Stimulated activated CD4-positive, alpha-beta T cell treated with anti-CD3 and anti-CD28 coated beads, Interleukin-12 subunit alpha, Interleukin-12 subunit beta, amount 100 ng/mL, for 4 hours (primary cell): ENCODE data around the gene PSMD1.

ENCODE experiments used
- DNase-seq: peaks from one replicate; pipeline ENCODE4 v3.0.0-alpha.2; 2020

PSMD1 gene

DNA sequence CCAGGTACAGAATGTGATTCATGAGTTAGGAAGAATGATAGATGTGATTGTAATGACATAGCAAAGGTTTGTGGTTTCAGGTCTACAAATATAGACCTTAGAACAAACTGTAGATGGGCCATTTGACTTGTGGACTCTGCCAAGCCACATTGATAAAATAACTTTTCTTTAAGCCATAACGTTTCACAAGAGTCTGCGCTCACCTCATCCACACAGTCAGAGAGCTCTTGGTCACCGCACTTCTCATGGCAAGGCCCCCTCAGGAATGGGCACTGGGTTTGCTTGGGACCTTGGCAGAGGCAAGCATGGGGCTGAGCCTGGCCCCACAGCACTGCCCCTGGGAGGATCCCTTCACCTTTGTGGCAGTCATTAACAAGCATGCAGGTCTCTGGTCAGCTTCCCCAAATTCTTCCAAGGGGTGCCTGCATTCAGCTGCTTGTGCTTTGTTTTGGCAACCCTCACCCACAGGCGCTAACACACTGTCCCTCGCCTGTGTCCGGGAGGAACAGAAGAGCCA, 155.7 kb downstream of the PSMD1 start:
- no peak for DNase-seq

DNA sequence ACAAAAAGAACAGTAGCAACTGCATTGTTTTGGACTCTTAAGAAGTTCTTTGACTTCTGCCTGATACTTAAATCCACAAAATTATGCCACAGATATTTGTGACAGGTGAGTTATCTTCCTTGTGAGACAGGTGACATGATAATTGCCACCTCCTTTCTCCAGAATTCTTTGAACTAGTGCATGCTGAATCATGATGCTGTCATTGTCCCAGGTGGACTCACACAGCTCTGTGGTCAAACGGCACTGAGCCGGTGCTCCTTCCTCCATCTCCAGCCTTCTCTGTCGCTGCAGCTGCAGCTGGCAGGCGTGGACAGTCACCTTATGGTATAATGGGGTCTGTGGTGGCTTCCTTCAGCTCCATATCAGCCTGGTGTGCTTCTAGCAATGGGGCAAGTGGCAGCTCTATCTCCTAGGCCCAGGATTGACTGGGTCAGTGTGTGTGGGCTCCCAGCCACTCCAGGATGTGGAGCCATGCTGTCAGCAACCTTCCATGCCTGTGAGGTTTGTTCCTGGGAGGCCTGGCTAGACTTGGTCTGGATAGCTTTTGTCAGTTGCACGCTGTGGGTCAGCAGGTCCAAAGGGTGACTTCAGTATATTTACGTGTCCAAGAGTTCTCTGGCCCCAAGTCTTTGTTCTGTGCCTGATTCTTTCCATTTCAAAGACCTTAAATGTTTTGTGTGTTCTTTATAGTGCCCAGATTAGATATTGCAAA, 157.4 kb downstream of the PSMD1 start:
- DNase-seq, result no peak

DNA sequence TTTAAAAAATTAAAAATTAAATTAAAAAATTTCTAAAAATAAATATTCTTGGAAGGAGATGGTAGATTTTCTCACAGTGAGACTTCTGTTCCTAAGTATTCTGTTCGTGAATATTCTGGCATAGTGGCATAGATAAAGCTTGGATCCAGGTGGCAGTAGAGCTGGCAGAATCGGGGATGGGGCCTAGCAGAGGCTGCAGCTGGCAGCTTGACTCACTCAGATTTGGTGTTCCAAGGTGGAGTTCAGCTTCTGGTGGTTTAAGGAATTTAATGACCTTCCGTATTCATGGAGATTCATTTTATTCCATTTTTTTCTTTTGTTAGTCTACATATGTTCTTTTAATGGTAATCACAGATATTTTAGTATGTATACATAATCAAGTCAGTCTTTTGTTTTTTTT, 161.7 kb downstream of the PSMD1 start:
- no peak for DNase-seq

DNA sequence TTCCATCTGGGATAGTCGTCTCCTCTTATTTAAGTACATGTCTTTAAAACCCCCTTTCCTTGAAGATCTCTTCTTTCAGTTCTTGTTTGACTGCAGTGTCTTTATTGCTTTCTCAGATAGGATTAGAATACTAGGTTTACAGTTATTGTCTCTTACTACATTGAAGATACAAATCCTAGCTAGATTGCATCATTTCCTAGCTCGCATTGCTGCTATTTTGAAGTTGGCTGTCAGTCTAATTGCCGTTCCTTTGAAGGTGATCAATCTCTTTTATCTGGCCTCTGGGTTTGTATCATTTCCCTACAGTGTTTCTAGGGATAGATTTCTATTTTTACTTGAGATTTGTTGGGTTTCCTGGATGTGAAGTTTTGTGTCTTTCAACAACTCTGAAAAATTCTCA, 162.6 kb downstream of the PSMD1 start:
- DNase-seq, result no peak

DNA sequence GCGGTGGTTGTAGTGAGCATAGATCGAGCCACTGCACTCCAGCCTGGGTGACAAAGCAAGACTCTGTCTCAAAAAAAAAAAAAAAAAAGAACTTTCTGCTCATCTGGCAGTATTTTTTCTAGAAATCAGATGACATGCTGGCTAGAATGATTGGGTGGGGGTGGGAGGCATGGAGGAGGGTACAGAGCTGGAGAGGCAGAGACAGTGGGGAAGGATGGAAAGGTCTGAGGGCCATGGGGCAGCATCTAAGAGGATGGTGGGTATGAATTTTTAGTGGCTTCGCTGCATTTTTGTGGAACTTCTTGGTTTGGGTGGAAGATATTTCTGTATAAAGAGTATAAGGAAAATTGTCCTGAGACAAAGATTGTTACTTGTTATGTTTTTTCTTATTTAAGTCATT, 165.1 kb downstream of the PSMD1 start:
- no peak for DNase-seq
